ENCODE results near the gene PHLDB1. TPM values are rescaled to one million over a fixed set of nuclear protein-coding genes. Genes with fewer than 3 reads are reported as not detected.

The PHLDB1 gene
- total and polyA plus RNA-seq, 8 donors, result 76.5 to 120 (median 91.7) TPM

GRCh38 chr11:118619444-118620197 is 12.2 kb downstream of the PHLDB1 start:
- DNase-seq (peak in 1 of 4 donors; percentile 24), ATAC-seq (peak; percentile 7)
- peaks cover 0 to 11% of the 10 kb centered on the region in 2 donors for H3K27me3 ChIP-seq
- H3K4me1 ChIP-seq, result peaks cover 56 to 73% of the 10 kb centered on the region in 2 donors
- intact Hi-C loops (cut with DNase I), result no loop called here
- TF ChIP-seq CTCF (IDR thresholded peaks at IDR 0.05), result no peak
- peak overlapping the region; percentile 78 to 81 for H3K27ac ChIP-seq
- no peak overlapping the region for H3K4me3 ChIP-seq
- peaks cover 0 to 21% of the 10 kb centered on the region in 2 donors for H3K36me3 ChIP-seq
- no peaks in the 10 kb centered on the region for H3K9me3 ChIP-seq

GRCh38 chr11:118620529-118621070 is 13.2 kb downstream of the PHLDB1 start:
- no peaks in the 10 kb centered on the region for H3K9me3 ChIP-seq
- peaks cover 56 to 79% of the 10 kb centered on the region in 2 donors for H3K4me1 ChIP-seq
- intact Hi-C loops (cut with DNase I), result no loop called here
- H3K27ac ChIP-seq, result peak overlapping the region; percentile 62 to 81
- peak; percentile 0 for ATAC-seq
- H3K36me3 ChIP-seq, result peaks cover 0 to 23% of the 10 kb centered on the region in 2 donors
- DNase-seq, result no peak
- no peak for TF ChIP-seq CTCF (IDR thresholded peaks at IDR 0.05)
- H3K4me3 ChIP-seq, result peak overlapping the region; percentile 51
- peaks cover 0 to 11% of the 10 kb centered on the region in 2 donors for H3K27me3 ChIP-seq

GRCh38 chr11:118621071-118621783 is 13.8 kb downstream of the PHLDB1 start:
- DNase-seq (peak; percentile 72 to 93 (median 90)), ATAC-seq (peak; percentile 75)
- Histone ChIP-seq H3K4me3 (peak overlapping the region; percentile 51), H3K27ac (peak overlapping the region; percentile 62 to 81), H3K27me3 (peaks cover 0 to 11% of the 10 kb centered on the region in 2 donors), H3K4me1 (peaks cover 56 to 83% of the 10 kb centered on the region in 2 donors), H3K9me3 (no peaks in the 10 kb centered on the region), H3K36me3 (peaks cover 0 to 23% of the 10 kb centered on the region in 2 donors)
- no peak for TF ChIP-seq CTCF (IDR thresholded peaks at IDR 0.05)
- intact Hi-C loops (cut with DNase I), result no loop called here

- H3K36me3 ChIP-seq, result peaks cover 0 to 24% of the 10 kb centered on the region in 2 donors
- peaks cover 56 to 77% of the 10 kb centered on the region in 2 donors for H3K4me1 ChIP-seq
- no peaks in the 10 kb centered on the region for H3K9me3 ChIP-seq
- no peak for TF ChIP-seq CTCF (IDR thresholded peaks at IDR 0.05)
- ATAC-seq (no peak), DNase-seq (no peak)
- peaks cover 0 to 11% of the 10 kb centered on the region in 2 donors for H3K27me3 ChIP-seq
- intact Hi-C loops (cut with DNase I), result no loop called here
- H3K4me3 ChIP-seq, result peak overlapping the region; percentile 51
- H3K27ac ChIP-seq, result peak overlapping the region; percentile 62 to 81
These were observed 14.5 kb downstream of the PHLDB1 start for GRCh38 chr11:118621784-118622375.
